IMR-90 (cell line): ENCODE data around the gene MYH7B. TPM values are rescaled to one million over a fixed set of nuclear protein-coding genes. Genes with fewer than 3 reads are reported as not detected.

ENCODE experiments used
- RAD21 ChIP-seq: IDR thresholded peaks from 2 replicates; pipeline ENCODE4 v1.6.1; 2012; ENCODE audit warnings: low read length, improper control_type of control experiment
- polyA plus RNA-seq, 3 experiments: library from polyadenylated mRNA; depleted of rRNA; stranded (reverse); fragments of >200 nt; gene quantifications; 2 replicates each; pipeline ENCODE4 v1.2.3, GENCODE V29; 2012; ENCODE audit warnings: low replicate concordance in 1 of 3
- total RNA-seq: library from RNA; depleted of rRNA; stranded (reverse); fragments of >200 nt; gene quantifications from 2 replicates; pipeline ENCODE4 v1.2.3, GENCODE V29; 2012
- TF ChIP-seq, protein P1 (sequence below): conservative IDR thresholded peaks from 2 replicates; pipeline ENCODE4 v1.5.1; 2012; ENCODE audit warnings: mild to moderate bottlenecking, low read depth, low read length, improper control_type of control experiment

The MYH7B gene
- total and polyA plus RNA-seq, 2 of the 4 experiments (the other 2 are of a cell fraction) = 0.09 TPM; not detected in 1

DNA sequence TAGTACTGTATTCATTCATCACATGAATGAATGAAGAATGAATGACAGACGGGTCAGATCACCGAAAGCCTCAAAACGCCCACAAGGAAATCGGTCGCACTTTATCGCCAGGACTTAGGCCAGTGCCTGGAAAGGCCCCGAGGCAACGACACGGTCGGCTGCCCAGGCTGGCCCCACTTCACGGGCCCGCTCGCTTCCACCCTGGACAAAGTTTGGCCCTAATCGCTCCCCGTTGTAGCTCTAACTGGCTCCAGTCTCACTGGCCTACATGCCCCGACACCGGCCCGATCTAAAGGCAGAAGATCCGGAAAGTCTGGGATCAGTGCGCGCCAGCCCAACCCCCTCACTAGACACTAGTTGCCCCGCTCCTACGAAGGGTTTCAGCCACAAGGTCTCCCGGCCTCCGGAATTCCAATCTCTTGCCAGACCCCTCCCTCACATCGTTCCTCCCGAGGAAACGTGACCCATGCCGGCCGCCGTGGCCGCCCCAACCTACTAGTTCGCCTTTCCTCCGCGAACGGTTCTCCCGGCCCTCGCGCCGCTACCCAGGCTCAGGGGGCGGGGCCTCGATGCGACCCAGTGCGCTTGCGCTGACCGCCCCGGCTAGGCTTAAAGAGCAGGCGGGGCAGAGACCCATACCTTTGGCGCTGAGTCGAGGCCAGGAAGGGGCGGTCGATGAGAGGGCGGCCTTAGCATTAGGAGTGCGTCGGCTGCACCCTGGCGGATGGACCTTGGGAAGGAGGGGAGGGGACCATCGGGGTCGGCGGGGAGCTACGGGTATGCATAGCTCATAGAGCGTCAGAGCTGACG, at the start of gene MYH7B, which contains the start of gene GSS (continued):
- peak; percentile 70 for TF ChIP-seq RAD21
- TF ChIP-seq, protein P1, sequence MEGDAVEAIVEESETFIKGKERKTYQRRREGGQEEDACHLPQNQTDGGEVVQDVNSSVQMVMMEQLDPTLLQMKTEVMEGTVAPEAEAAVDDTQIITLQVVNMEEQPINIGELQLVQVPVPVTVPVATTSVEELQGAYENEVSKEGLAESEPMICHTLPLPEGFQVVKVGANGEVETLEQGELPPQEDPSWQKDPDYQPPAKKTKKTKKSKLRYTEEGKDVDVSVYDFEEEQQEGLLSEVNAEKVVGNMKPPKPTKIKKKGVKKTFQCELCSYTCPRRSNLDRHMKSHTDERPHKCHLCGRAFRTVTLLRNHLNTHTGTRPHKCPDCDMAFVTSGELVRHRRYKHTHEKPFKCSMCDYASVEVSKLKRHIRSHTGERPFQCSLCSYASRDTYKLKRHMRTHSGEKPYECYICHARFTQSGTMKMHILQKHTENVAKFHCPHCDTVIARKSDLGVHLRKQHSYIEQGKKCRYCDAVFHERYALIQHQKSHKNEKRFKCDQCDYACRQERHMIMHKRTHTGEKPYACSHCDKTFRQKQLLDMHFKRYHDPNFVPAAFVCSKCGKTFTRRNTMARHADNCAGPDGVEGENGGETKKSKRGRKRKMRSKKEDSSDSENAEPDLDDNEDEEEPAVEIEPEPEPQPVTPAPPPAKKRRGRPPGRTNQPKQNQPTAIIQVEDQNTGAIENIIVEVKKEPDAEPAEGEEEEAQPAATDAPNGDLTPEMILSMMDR = peak; percentile 56
